ENCODE measurements around the gene ASB5.

DNA sequence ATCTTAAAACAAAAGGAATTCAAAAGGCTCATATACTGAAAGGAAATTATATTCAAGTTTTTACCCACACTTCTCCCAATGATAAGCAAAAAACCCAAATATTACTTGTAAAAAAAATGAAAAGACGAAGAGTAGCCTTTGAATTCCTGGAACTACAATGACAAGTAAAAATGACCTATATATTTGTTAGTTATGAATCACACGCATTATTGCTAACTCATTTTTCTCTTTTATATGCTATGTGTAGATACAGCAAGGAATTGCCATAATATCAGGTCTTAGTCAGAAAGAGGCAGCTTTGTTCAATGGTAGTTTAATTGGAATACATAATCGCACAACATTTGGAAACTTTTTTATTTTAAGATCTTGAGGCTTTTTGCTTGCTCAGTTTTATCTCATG lies 22.7 kb upstream of the ASB5 start:
- TF ChIP-seq ZNF274 (IDR thresholded peaks at IDR 0.05; ENCODE audit: low read depth, low read length): no peak
- TF ChIP-seq, protein P1, sequence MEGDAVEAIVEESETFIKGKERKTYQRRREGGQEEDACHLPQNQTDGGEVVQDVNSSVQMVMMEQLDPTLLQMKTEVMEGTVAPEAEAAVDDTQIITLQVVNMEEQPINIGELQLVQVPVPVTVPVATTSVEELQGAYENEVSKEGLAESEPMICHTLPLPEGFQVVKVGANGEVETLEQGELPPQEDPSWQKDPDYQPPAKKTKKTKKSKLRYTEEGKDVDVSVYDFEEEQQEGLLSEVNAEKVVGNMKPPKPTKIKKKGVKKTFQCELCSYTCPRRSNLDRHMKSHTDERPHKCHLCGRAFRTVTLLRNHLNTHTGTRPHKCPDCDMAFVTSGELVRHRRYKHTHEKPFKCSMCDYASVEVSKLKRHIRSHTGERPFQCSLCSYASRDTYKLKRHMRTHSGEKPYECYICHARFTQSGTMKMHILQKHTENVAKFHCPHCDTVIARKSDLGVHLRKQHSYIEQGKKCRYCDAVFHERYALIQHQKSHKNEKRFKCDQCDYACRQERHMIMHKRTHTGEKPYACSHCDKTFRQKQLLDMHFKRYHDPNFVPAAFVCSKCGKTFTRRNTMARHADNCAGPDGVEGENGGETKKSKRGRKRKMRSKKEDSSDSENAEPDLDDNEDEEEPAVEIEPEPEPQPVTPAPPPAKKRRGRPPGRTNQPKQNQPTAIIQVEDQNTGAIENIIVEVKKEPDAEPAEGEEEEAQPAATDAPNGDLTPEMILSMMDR (IDR thresholded peaks at IDR 0.05 in 2 of 3, conservative IDR thresholded peaks at IDR 0.05 in 1 of 3; ENCODE audit: borderline replicate concordance in 1 of 3, insufficient read depth in 1 of 3, low read depth in 2 of 3, low read length in 2 of 3): no peak
- TF ChIP-seq, protein P2, sequence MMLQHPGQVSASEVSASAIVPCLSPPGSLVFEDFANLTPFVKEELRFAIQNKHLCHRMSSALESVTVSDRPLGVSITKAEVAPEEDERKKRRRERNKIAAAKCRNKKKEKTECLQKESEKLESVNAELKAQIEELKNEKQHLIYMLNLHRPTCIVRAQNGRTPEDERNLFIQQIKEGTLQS (IDR thresholded peaks at IDR 0.05): no peak
